Activated naive CD8-positive, alpha-beta T cell treated with anti-CD3 and anti-CD28 coated beads, Interleukin-2, amount 50 U/mL, for 24 hours (primary cell): ENCODE results near the gene TTC9B.
"Not testable (repeated sequence)": the region's sequence is repeated elsewhere in the genome, so short reads cannot be mapped to it uniquely, and the experiment has no call there.

Experiments
- ATAC-seq: fragments of 150-1000 bp; cut with Tn5 transposase; one replicate; pipeline ENCODE4 v1.10.0; 2021
- DNase-seq: peaks from one replicate; pipeline ENCODE4 v3.0.0; 2021
- H3K27ac Mint-ChIP-seq: one replicate; pipeline ENCODE4 v1.8.0; 2021; ENCODE audit warnings: mild to moderate bottlenecking, mixed read lengths
- H3K27me3 Mint-ChIP-seq: one replicate; pipeline ENCODE4 v1.8.0; 2021; ENCODE audit warnings: mixed read lengths
- H3K36me3 Mint-ChIP-seq: one replicate; pipeline ENCODE4 v1.8.0; 2021; ENCODE audit warnings: low read depth, mixed read lengths
- H3K4me1 Mint-ChIP-seq: one replicate; pipeline ENCODE4 v1.8.0; 2021; ENCODE audit warnings: mixed read lengths
- H3K4me3 Mint-ChIP-seq: one replicate; pipeline ENCODE4 v1.8.0; 2021; ENCODE audit warnings: mild to moderate bottlenecking, moderate library complexity, mixed read lengths
- H3K9me3 Mint-ChIP-seq: one replicate; pipeline ENCODE4 v1.8.0; 2021; ENCODE audit warnings: mixed read lengths

Gene TTC9B

GRCh38 chr19:40192758-40193586, 25.2 kb downstream of the TTC9B start:
- ATAC-seq = no peak
- no peak overlapping the region for H3K27ac Mint-ChIP-seq

GRCh38 chr19:40191836-40192646, 26.1 kb downstream of the TTC9B start:
- H3K27ac Mint-ChIP-seq = no peak overlapping the region
- DNase-seq (peak; percentile 45), ATAC-seq (no peak)

More at GRCh38 chr19:40192758-40193586, 25.2 kb downstream of the TTC9B start:
- Mint-ChIP-seq H3K27me3 (no peaks in the 10 kb centered on the region), H3K9me3 (no peaks in the 10 kb centered on the region), H3K4me1 (peaks cover 28% of the 10 kb centered on the region), H3K36me3 (peaks cover 2% of the 10 kb centered on the region), H3K4me3 (peak overlapping the region; percentile 52)
- DNase-seq = no peak

GRCh38 chr19:40190891-40191835, 27.0 kb downstream of the TTC9B start, which contains the start of gene MAP3K10:
TSS of gene MAP3K10 (plus strand) at chr19:40191426. CDS start at chr19:40192032, 606 bp downstream.
- H3K4me1 Mint-ChIP-seq = peaks cover 28% of the 10 kb centered on the region
- H3K36me3 Mint-ChIP-seq = peaks cover 2% of the 10 kb centered on the region
- no peaks in the 10 kb centered on the region for H3K9me3 Mint-ChIP-seq
- H3K27ac Mint-ChIP-seq = peak within 1 kb of the TSS; percentile 90
- H3K27me3 Mint-ChIP-seq = no peaks in the 10 kb centered on the region
- peak within 1 kb of the TSS; percentile 84 for H3K4me3 Mint-ChIP-seq
- ATAC-seq (peak; percentile 90), DNase-seq (peak; percentile 85)

More at GRCh38 chr19:40191836-40192646, 26.1 kb downstream of the TTC9B start:
- Mint-ChIP-seq H3K9me3 (no peaks in the 10 kb centered on the region), H3K4me1 (peaks cover 28% of the 10 kb centered on the region), H3K27me3 (no peaks in the 10 kb centered on the region), H3K4me3 (peak overlapping the region; percentile 52), H3K36me3 (peaks cover 2% of the 10 kb centered on the region)

- Mint-ChIP-seq H3K4me1 (no peaks in the 10 kb centered on the region), H3K27me3 (peaks cover 3% of the 10 kb centered on the region), H3K9me3 (no peaks in the 10 kb centered on the region), H3K36me3 (no peaks in the 10 kb centered on the region), H3K27ac (no peak overlapping the region), H3K4me3 (no peak overlapping the region)
- no peak for DNase-seq
- no peak for ATAC-seq
Measured at GRCh38 chr19:40184273-40184672, 33.9 kb downstream of the TTC9B start.

GRCh38 chr19:40178756-40179155, 39.4 kb downstream of the TTC9B start:
- H3K9me3 Mint-ChIP-seq = no peaks in the 10 kb centered on the region
- H3K4me3 Mint-ChIP-seq = no peak overlapping the region
- peaks cover 3% of the 10 kb centered on the region for H3K27me3 Mint-ChIP-seq
- no peak overlapping the region for H3K27ac Mint-ChIP-seq
- no peaks in the 10 kb centered on the region for H3K4me1 Mint-ChIP-seq
- DNase-seq (no peak), ATAC-seq (no peak)
- no peaks in the 10 kb centered on the region for H3K36me3 Mint-ChIP-seq

GRCh38 chr19:40177286-40178070, 40.7 kb downstream of the TTC9B start:
- H3K27me3 Mint-ChIP-seq = peaks cover 3% of the 10 kb centered on the region
- ATAC-seq = no peak

GRCh38 chr19:40175820-40176219, 42.4 kb downstream of the TTC9B start:
- DNase-seq (no peak), ATAC-seq (no peak)
- Mint-ChIP-seq H3K4me1 (no peaks in the 10 kb centered on the region), H3K27ac (no peak overlapping the region), H3K27me3 (peaks cover 3% of the 10 kb centered on the region), H3K9me3 (no peaks in the 10 kb centered on the region), H3K4me3 (no peak overlapping the region), H3K36me3 (no peaks in the 10 kb centered on the region)

More at GRCh38 chr19:40177286-40178070, 40.7 kb downstream of the TTC9B start:
- Mint-ChIP-seq H3K36me3 (no peaks in the 10 kb centered on the region), H3K4me3 (no peak overlapping the region), H3K27ac (no peak overlapping the region), H3K9me3 (no peaks in the 10 kb centered on the region), H3K4me1 (no peaks in the 10 kb centered on the region)
- no peak for DNase-seq

GRCh38 chr19:40174092-40174491, 44.1 kb downstream of the TTC9B start:
- Mint-ChIP-seq H3K27me3 (no peaks in the 10 kb centered on the region), H3K9me3 (no peaks in the 10 kb centered on the region), H3K36me3 (no peaks in the 10 kb centered on the region), H3K27ac (no peak overlapping the region), H3K4me1 (no peaks in the 10 kb centered on the region), H3K4me3 (no peak overlapping the region)
- ATAC-seq (no peak), DNase-seq (no peak)

- DNase-seq, H3K4me3 Mint-ChIP-seq, H3K27ac Mint-ChIP-seq, H3K36me3 Mint-ChIP-seq, H3K9me3 Mint-ChIP-seq, ATAC-seq, H3K27me3 Mint-ChIP-seq, H3K4me1 Mint-ChIP-seq: not testable (repeated sequence)
Measured at GRCh38 chr19:40171293-40171692, 46.9 kb downstream of the TTC9B start.

GRCh38 chr19:40170303-40170989, 47.7 kb downstream of the TTC9B start:
- H3K4me1 Mint-ChIP-seq, H3K27me3 Mint-ChIP-seq, H3K36me3 Mint-ChIP-seq, DNase-seq, ATAC-seq, H3K27ac Mint-ChIP-seq, H3K4me3 Mint-ChIP-seq, H3K9me3 Mint-ChIP-seq: not testable (repeated sequence)

- H3K9me3 Mint-ChIP-seq, H3K27me3 Mint-ChIP-seq, H3K4me1 Mint-ChIP-seq, DNase-seq, H3K4me3 Mint-ChIP-seq, H3K36me3 Mint-ChIP-seq, ATAC-seq, H3K27ac Mint-ChIP-seq: not testable (repeated sequence)
Measured at GRCh38 chr19:40169482-40170302, 48.5 kb downstream of the TTC9B start.
